Measurements from ENCODE around the gene SHISA9.

SHISA9 gene

GRCh38 chr16:13229039-13229438 is 327.6 kb downstream of the SHISA9 start:
- no peak for DNase-seq (ENCODE audit: extremely low read depth, insufficient read length)
- TF ChIP-seq CTCF (IDR thresholded peaks at IDR 0.05; ENCODE audit: insufficient read depth, low read length, poor library complexity, severe bottlenecking): no peak
- H3K36me3 ChIP-seq (ENCODE audit: control insufficient read depth, insufficient read depth, low read length): no peaks in the 10 kb centered on the region
- H3K4me3 ChIP-seq (replicated peaks; ENCODE audit: low read depth, low read length): no peak overlapping the region
- H3K27me3 ChIP-seq (replicated peaks; ENCODE audit: control insufficient read depth, insufficient read depth, low read length): no peaks in the 10 kb centered on the region

- Histone ChIP-seq H3K36me3 (ENCODE audit: control insufficient read depth, insufficient read depth, low read length) (no peaks in the 10 kb centered on the region), H3K27me3 (replicated peaks; ENCODE audit: control insufficient read depth, insufficient read depth, low read length) (no peaks in the 10 kb centered on the region), H3K4me3 (replicated peaks; ENCODE audit: low read depth, low read length) (no peak overlapping the region)
- no peak for TF ChIP-seq CTCF (IDR thresholded peaks at IDR 0.05; ENCODE audit: insufficient read depth, low read length, poor library complexity, severe bottlenecking)
- DNase-seq (ENCODE audit: extremely low read depth, insufficient read length): no peak
These were observed 330.0 kb downstream of the SHISA9 start for GRCh38 chr16:13231365-13231764.

GRCh38 chr16:13234999-13235398 is 333.6 kb downstream of the SHISA9 start:
- H3K27me3 ChIP-seq (replicated peaks; ENCODE audit: control insufficient read depth, insufficient read depth, low read length): no peaks in the 10 kb centered on the region
- no peak for DNase-seq (ENCODE audit: extremely low read depth, insufficient read length)
- no peak overlapping the region for H3K4me3 ChIP-seq (replicated peaks; ENCODE audit: low read depth, low read length)
- no peaks in the 10 kb centered on the region for H3K36me3 ChIP-seq (ENCODE audit: control insufficient read depth, insufficient read depth, low read length)
- TF ChIP-seq CTCF (IDR thresholded peaks at IDR 0.05; ENCODE audit: insufficient read depth, low read length, poor library complexity, severe bottlenecking): no peak

- no peak for DNase-seq (ENCODE audit: extremely low read depth, insufficient read length)
- TF ChIP-seq CTCF (IDR thresholded peaks at IDR 0.05; ENCODE audit: insufficient read depth, low read length, poor library complexity, severe bottlenecking): no peak
- Histone ChIP-seq H3K4me3 (replicated peaks; ENCODE audit: low read depth, low read length) (no peak overlapping the region), H3K27me3 (replicated peaks; ENCODE audit: control insufficient read depth, insufficient read depth, low read length) (no peaks in the 10 kb centered on the region), H3K36me3 (ENCODE audit: control insufficient read depth, insufficient read depth, low read length) (no peaks in the 10 kb centered on the region)
These were observed 334.9 kb downstream of the SHISA9 start for GRCh38 chr16:13236308-13236707.

- DNase-seq (ENCODE audit: extremely low read depth, insufficient read length): no peak
- Histone ChIP-seq H3K36me3 (ENCODE audit: control insufficient read depth, insufficient read depth, low read length) (no peaks in the 10 kb centered on the region), H3K4me3 (replicated peaks; ENCODE audit: low read depth, low read length) (no peak overlapping the region), H3K27me3 (replicated peaks; ENCODE audit: control insufficient read depth, insufficient read depth, low read length) (no peaks in the 10 kb centered on the region)
- no peak for TF ChIP-seq CTCF (IDR thresholded peaks at IDR 0.05; ENCODE audit: insufficient read depth, low read length, poor library complexity, severe bottlenecking)
These were observed 336.8 kb downstream of the SHISA9 start for GRCh38 chr16:13238182-13238581.

- DNase-seq (ENCODE audit: extremely low read depth, insufficient read length): no peak
- H3K4me3 ChIP-seq (replicated peaks; ENCODE audit: low read depth, low read length): no peak overlapping the region
- no peaks in the 10 kb centered on the region for H3K27me3 ChIP-seq (replicated peaks; ENCODE audit: control insufficient read depth, insufficient read depth, low read length)
- no peaks in the 10 kb centered on the region for H3K36me3 ChIP-seq (ENCODE audit: control insufficient read depth, insufficient read depth, low read length)
- no peak for TF ChIP-seq CTCF (IDR thresholded peaks at IDR 0.05; ENCODE audit: insufficient read depth, low read length, poor library complexity, severe bottlenecking)
These were observed 340.8 kb downstream of the SHISA9 start for GRCh38 chr16:13242201-13242600.

All from GM06990 (cell line).